MCF 10A (cell line): ENCODE results near the gene NGDN. TPM values are rescaled to one million over a fixed set of nuclear protein-coding genes. Genes with fewer than 3 reads are reported as not detected.

ENCODE experiments used
- BruUV-seq: library from RNA; stranded (reverse); fragments of 400-500 nt; replicated peaks from 2 replicates; lab custom pipeline; 2021; lab: Mats Ljungman, UMichigan
- CTCF ChIA-PET: fragments of 300-600 bp; sonication (Branson Sonifier 250); formaldehyde crosslinking; extraction: SDS; loops from one replicate; lab custom pipeline; 2021; ENCODE audit warnings: antibody characterized with exemption, inconsistent platforms; lab: Yijun Ruan, JAX
- POLR2A ChIA-PET: fragments of 300-600, 350-650 bp; sonication (Branson Sonifier 250); formaldehyde crosslinking; extraction: SDS; loops from one replicate; lab custom pipeline; 2020; ENCODE audit warnings: antibody characterized with exemption, inconsistent platforms; lab: Yijun Ruan, JAX
- DNase-seq: peaks from one replicate; pipeline ENCODE4 v3.0.0-alpha.2; 2018; ENCODE audit not compliant: unreplicated experiment
- H3K27ac Mint-ChIP-seq: one replicate; pipeline ENCODE4 v1.8.0; 2022; ENCODE audit warnings: mild to moderate bottlenecking, low read depth, mixed read lengths; ENCODE audit not compliant: unreplicated experiment
- H3K27me3 Mint-ChIP-seq: one replicate; pipeline ENCODE4 v1.8.0; 2022; ENCODE audit warnings: mixed read lengths; ENCODE audit not compliant: insufficient read depth, unreplicated experiment
- H3K36me3 Mint-ChIP-seq: one replicate; pipeline ENCODE4 v1.8.0; 2022; ENCODE audit warnings: mild to moderate bottlenecking, moderate library complexity, mixed read lengths; ENCODE audit not compliant: insufficient read depth, unreplicated experiment
- H3K4me1 Mint-ChIP-seq: one replicate; pipeline ENCODE4 v1.8.0; 2022; ENCODE audit warnings: mixed read lengths; ENCODE audit not compliant: insufficient read depth, unreplicated experiment
- H3K4me3 Mint-ChIP-seq: one replicate; pipeline ENCODE4 v1.8.0; 2022; ENCODE audit warnings: mild to moderate bottlenecking, moderate library complexity, mixed read lengths; ENCODE audit not compliant: unreplicated experiment
- H3K9me3 Mint-ChIP-seq: one replicate; pipeline ENCODE4 v1.8.0; 2022; ENCODE audit warnings: mixed read lengths; ENCODE audit not compliant: unreplicated experiment
- CTCF ChIP-seq: fragments of 200-600 bp; IDR thresholded peaks from one replicate; pipeline ENCODE4 v1.8.0; 2022; ENCODE audit warnings: antibody characterized with exemption, mild to moderate bottlenecking; ENCODE audit not compliant: unreplicated experiment
- intact Hi-C: fragments of 100-400 bp; cut with micrococcal nuclease; formaldehyde crosslinking; loops from 2 replicates; pipeline ENCODE4 v1.14.1; 2022
- total RNA-seq: library from RNA; stranded (reverse); gene quantifications from 2 replicates; pipeline ENCODE4 v1.2.3, GENCODE V29; 2022

The NGDN gene
- total RNA-seq, 1 experiment from 2014 or later = 46.8 TPM

GRCh38 chr14:23435543-23436326 lies 33.8 kb upstream of the NGDN start, which contains the start of gene MYH7:
TSS of gene MYH7 (minus strand) at chr14:23435660. CDS start at chr14:23433732, 1,928 bp downstream.
- no TSS peak for BruUV-seq
- H3K4me3 Mint-ChIP-seq = no peak within 1 kb of the TSS
- H3K27me3 Mint-ChIP-seq = peaks cover 51% of the 10 kb centered on the region
- H3K36me3 Mint-ChIP-seq = no peaks in the 10 kb centered on the region
- CTCF ChIA-PET = interaction anchor here (0.6 to 2.5 kb wide), 2 partner anchors 13 to 56 kb away, joined by 3 to 7 read pairs; no protein-coding TSS in a partner anchor
- H3K27ac Mint-ChIP-seq = no peak within 1 kb of the TSS
- intact Hi-C loops = no loop called here
- no peak for TF ChIP-seq CTCF
- no peak for DNase-seq
- POLR2A ChIA-PET = interaction anchor here (0.5 kb wide), 1 partner anchor 158 kb away, joined by 3 read pairs; no protein-coding TSS in a partner anchor
- no peaks in the 10 kb centered on the region for H3K4me1 Mint-ChIP-seq
- no peaks in the 10 kb centered on the region for H3K9me3 Mint-ChIP-seq

- Mint-ChIP-seq H3K27ac (no peak overlapping the region), H3K9me3 (no peaks in the 10 kb centered on the region), H3K4me3 (no peak overlapping the region), H3K27me3 (peaks cover 49% of the 10 kb centered on the region), H3K4me1 (no peaks in the 10 kb centered on the region), H3K36me3 (no peaks in the 10 kb centered on the region)
- ChIA-PET POLR2A (no interaction called here), CTCF (interaction anchor here (0.6 to 2.5 kb wide), 3 partner anchors 14 to 154 kb away, joined by 3 to 7 read pairs (median 3); no protein-coding TSS in a partner anchor)
- intact Hi-C loops = no loop called here
- TF ChIP-seq CTCF = no peak
- no peak for DNase-seq
- BruUV-seq = no TSS peak
Observed at GRCh38 chr14:23436327-23437132, 33.0 kb upstream of the NGDN start.

- Mint-ChIP-seq H3K4me1 (no peaks in the 10 kb centered on the region), H3K9me3 (no peaks in the 10 kb centered on the region), H3K27ac (no peak overlapping the region), H3K4me3 (no peak overlapping the region), H3K36me3 (no peaks in the 10 kb centered on the region), H3K27me3 (peaks cover 47% of the 10 kb centered on the region)
- TF ChIP-seq CTCF = no peak
- DNase-seq = no peak
- ChIA-PET POLR2A (no interaction called here), CTCF (interaction anchor here (0.7 to 2.5 kb wide), 2 partner anchors 57 to 153 kb away, joined by 3 to 7 read pairs; no protein-coding TSS in a partner anchor)
- intact Hi-C loops = no loop called here
- no TSS peak for BruUV-seq
Observed at GRCh38 chr14:23437133-23438100, 32.1 kb upstream of the NGDN start.
